ENCODE data around the gene THBD.

GRCh38 chr20:23037017-23037481 lies 12.4 kb downstream of the THBD start:
- TF ChIP-seq CTCF (conservative IDR thresholded peaks at IDR 0.05; ENCODE audit: low read depth in 2 of 2): no peak
- TF ChIP-seq CREB1 (CRISPR knock-in tag; IDR thresholded peaks at IDR 0.05; ENCODE audit: low read depth): no peak
- TF ChIP-seq EZH2 (IDR thresholded peaks at IDR 0.05; ENCODE audit: low read depth, unreplicated experiment): no peak
- TF ChIP-seq REST (IDR thresholded peaks at IDR 0.05; ENCODE audit: unreplicated experiment): no peak
- no peak for TF ChIP-seq ZNF114 (CRISPR knock-in tag; IDR thresholded peaks at IDR 0.05)
- TF ChIP-seq EZH2phosphoT487 (IDR thresholded peaks at IDR 0.05; ENCODE audit: unreplicated experiment): no peak
- no peak for TF ChIP-seq POLR2AphosphoS5 (IDR thresholded peaks at IDR 0.05; ENCODE audit: low read depth)
- TF ChIP-seq JUNB (IDR thresholded peaks at IDR 0.05; ENCODE audit: unreplicated experiment): no peak
- TF ChIP-seq NANOG (IDR thresholded peaks at IDR 0.05; ENCODE audit: borderline replicate concordance): no peak
- TF ChIP-seq STAT1 (IDR thresholded peaks at IDR 0.05; ENCODE audit: unreplicated experiment): no peak
- TF ChIP-seq ZNF331 (CRISPR knock-in tag; IDR thresholded peaks at IDR 0.05; ENCODE audit: low read depth): no peak
